ENCODE results near the gene GSTM2. TPM values are rescaled to one million over a fixed set of nuclear protein-coding genes. Genes with fewer than 3 reads are reported as not detected.
A peak's percentile ranks its signal among the peaks of the same experiment; 100 is the strongest.

Gene GSTM2
- total RNA-seq, 1 experiment from 2014 or later = 14.9 TPM

DNA sequence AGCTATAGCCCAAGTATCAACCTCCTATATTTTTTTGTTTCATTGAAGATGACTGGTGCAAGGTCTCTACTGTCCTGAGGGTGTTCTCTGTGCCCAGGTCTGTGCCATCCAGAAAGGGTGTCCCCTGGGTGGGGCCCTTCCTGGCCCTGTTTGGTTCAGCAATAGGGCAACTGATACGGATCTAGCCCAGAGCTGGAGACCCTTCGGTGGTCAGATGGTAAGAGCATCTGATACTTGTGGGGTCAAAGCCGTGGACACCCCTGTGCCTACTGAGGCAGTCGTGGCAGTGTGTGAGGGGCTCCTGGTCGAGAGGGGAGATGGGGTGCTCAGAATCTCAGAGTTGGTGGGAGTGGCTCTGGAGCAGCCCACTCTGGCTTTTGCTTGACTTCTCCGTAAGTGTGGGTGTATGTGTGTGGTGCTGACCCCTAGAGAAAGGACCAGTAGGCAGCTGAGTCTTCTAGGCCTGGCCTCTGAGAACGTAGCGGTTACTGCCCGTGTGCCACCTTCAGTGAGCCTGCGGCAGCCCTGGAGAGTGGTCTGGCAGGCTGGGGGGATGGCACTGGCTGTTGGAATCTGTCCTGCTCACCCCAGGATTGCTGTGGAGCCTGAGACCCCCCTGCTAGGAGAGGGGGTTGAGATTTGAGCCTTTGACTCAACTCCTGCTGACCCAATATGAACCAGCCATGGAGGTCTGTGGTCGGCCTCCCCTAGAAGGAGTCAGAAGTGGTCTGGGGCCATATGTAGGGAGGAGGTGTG, 45.5 kb upstream of the GSTM2 start:
- Histone ChIP-seq H3K56ac (ENCODE audit: insufficient read length, low read depth, low read length) (no peak overlapping the region), H3K79me2 (ENCODE audit: insufficient read depth, low read length) (peaks cover 6% of the 10 kb centered on the region; the same call in 1 of the 2 replicates), H4K5ac (ENCODE audit: insufficient read length, low read depth, low read length) (no peak overlapping the region), H2BK15ac (ENCODE audit: low read depth, low read length) (no peak overlapping the region), H4K8ac (replicated peaks; ENCODE audit: insufficient read length, low read depth, low read length) (no peak overlapping the region), H3K4me1 (ENCODE audit: insufficient read depth, low read length) (no peaks in the 10 kb centered on the region; the same call in 1 of the 2 replicates), H3K79me1 (ENCODE audit: insufficient read depth, low read depth, low read length, poor library complexity, severe bottlenecking) (no peaks in the 10 kb centered on the region), H4K20me1 (ENCODE audit: control insufficient read depth, insufficient read depth, insufficient read length) (peaks cover 2% of the 10 kb centered on the region), H3K4me2 (ENCODE audit: insufficient read depth, insufficient read length, low read length) (no peak overlapping the region), H2AK5ac (ENCODE audit: insufficient read length, low read length) (no peak overlapping the region), H3K9me3 (ENCODE audit: control insufficient read depth, low read depth, low read length) (no peaks in the 10 kb centered on the region), H2BK5ac (ENCODE audit: insufficient read length, low read length) (no peak overlapping the region), H4K91ac (ENCODE audit: insufficient read length, low read depth, low read length) (no peak overlapping the region), H3K9ac (ENCODE audit: extremely low read depth, insufficient read length, low read length) (no peak overlapping the region), H3K23ac (ENCODE audit: insufficient read length, low read depth, low read length) (no peak overlapping the region), H2AFZ (ENCODE audit: low read length) (no peak overlapping the region), H3K4ac (ENCODE audit: low read depth, low read length) (no peak overlapping the region), H3K18ac (ENCODE audit: insufficient read length, low read depth, low read length) (no peak overlapping the region), H3T11ph (ENCODE audit: low read length) (no peak overlapping the region), H3K27ac (ENCODE audit: insufficient read length, low read depth, low read length) (no peak overlapping the region), H3K23me2 (ENCODE audit: insufficient read length, low read depth, low read length, poor library complexity, severe bottlenecking) (peaks cover 12% of the 10 kb centered on the region), H3K27me3 (ENCODE audit: insufficient read depth, low read length) (no peaks in the 10 kb centered on the region), H2BK120ac (ENCODE audit: low read depth, low read length, poor library complexity, severe bottlenecking) (no peak overlapping the region), H3K14ac (ENCODE audit: insufficient read depth, low read length) (no peak overlapping the region), H2BK20ac (ENCODE audit: low read depth, low read length, poor library complexity, severe bottlenecking) (no peak overlapping the region), H2BK12ac (ENCODE audit: insufficient read length, low read depth, low read length) (no peak overlapping the region)
- Mint-ChIP-seq H3K4me1 (peaks cover 30 to 47% of the 10 kb centered on the region in 2 experiments), H3K36me3 (ENCODE audit: insufficient read depth in 1 of 3, low read depth in 3 of 3) (peaks cover under 1 to 11% (median 10%) of the 10 kb centered on the region in 3 experiments; a peak in 5 of 7 replicates), H3K4me3 (peak overlapping the region; percentile 93 to 94), H3K27me3 (ENCODE audit: low read depth) (no peaks in the 10 kb centered on the region; the same call in 1 of the 2 replicates), H3K9me3 (no peaks in the 10 kb centered on the region), H3K27ac (peak overlapping the region in 1 of 3 experiments; percentile 34; a peak in 1 of 7 replicates)
- no peak for TF ChIP-seq CTCF (conservative IDR thresholded peaks at IDR 0.05)
- no peak for DNase-seq
- WGBS (ENCODE audit: extremely low coverage, insufficient read length, low lambda C conversion rate) = no CpG with 5 or more reads among the region's 11 CpGs
